Activated CD8-positive, alpha-beta memory T cell treated with anti-CD3 and anti-CD28 coated beads, Interleukin-2, amount 50 U/mL, for 1 hour (primary cell): ENCODE data around the gene CHKB.
"Not testable (repeated sequence)": the region's sequence is repeated elsewhere in the genome, so short reads cannot be mapped to it uniquely, and the experiment has no call there.

Source experiments
- DNase-seq: peaks from one replicate; pipeline ENCODE4 v3.0.0-alpha.2; 2020; ENCODE audit errors: extremely low read depth

CHKB gene

DNA sequence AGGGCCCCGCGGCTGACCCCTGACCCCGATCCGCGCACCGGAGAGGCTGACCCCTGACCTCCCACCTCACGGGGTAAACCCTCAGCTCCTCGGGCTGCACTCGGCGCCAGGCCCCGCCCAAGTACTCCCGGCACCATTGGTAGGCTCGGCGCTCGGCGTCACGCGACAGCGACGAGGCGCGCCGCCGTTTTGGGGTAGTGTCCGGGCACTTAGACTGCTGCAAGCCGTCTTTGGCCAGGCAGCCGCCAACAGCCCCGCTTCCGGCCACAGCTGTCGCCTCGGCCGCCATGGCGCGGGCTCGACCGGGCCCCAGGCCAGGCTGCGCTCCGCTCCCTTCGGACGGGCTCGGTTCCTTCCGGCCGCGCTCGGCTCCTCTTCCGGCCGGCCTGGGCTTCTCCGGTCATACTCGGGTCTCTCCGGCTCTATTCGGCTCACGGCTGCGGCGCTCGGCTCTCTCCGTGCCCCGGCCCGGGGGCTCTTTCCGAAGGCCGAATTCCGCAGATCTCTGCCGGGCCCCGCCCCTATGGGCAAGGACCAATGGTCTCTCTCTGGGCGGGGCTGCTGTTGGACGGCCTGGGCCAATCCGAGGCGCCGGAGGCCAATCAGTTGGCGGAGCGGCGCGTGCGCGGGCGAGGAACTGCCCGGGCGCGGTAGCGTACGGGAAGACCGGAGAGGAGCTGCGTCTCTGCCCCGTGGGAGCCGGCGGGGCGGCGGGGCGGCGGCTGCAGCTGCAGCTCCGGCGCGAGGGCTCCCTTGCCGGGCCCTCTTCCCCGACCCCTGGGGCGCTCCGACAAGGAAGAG, at the start of gene CHKB:
TSS of gene CHKB (minus strand) at position 357 of the 801 bp plus-strand sequence. CDS start at position 289, 68 bp downstream.
- peak; percentile 95 for DNase-seq

GRCh38 chr22:50630376-50630775, 47.7 kb upstream of the CHKB start:
- no peak for DNase-seq

- DNase-seq, result no peak
Measured at GRCh38 chr22:50628543-50629134, 46.0 kb upstream of the CHKB start.

GRCh38 chr22:50627642-50628542, 45.2 kb upstream of the CHKB start, which contains the start of gene ARSA:
Gene ARSA, minus strand, starts transcription at chr22:50628152. Its CDS starts 373 bp downstream, at chr22:50627779.
- peak; percentile 26 for DNase-seq

- no peak for DNase-seq
Measured at GRCh38 chr22:50626850-50627641, 44.4 kb upstream of the CHKB start.

- DNase-seq, result no peak
Measured at GRCh38 chr22:50626314-50626849, 43.7 kb upstream of the CHKB start.

- DNase-seq, result no peak
Measured at GRCh38 chr22:50625568-50626313, 43.1 kb upstream of the CHKB start.

GRCh38 chr22:50625131-50625567, 42.5 kb upstream of the CHKB start:
- DNase-seq, result no peak

DNA sequence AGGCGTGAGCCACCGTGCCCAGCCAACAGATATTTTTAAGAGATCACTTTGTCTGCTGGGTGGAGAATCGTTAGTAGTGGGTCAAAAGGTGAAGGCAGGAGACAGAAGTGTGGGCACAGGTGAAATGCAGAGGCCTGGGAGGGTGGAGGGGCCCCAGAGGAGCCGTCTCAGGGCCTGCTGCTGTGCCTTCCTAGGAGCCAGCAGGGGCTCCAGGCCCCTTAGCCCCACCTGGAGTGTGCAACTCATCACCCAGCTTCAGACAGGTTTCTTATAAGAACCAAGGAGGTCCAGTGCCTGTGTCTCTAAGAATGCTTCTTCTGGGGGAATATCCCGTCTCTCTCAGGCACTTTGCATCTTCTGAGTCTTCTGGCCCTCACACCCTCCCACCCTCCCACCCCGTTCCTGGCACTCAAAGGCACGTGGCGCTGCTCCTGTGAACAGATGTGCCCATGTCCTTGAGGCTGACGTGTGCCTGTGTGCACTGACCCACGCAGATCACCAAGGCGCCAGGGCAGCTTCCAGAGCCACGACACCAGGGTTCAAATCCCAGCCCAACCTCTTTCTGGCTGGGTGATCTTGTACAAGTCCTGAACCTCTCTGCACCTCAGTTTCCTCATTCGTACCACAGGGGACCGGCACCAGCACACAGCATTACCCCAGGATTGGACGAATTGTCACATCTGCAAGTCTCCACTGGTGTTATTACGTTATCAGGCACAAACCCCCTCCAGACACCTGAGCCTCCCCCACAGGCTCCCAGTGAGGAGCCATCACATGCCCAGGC, 41.9 kb upstream of the CHKB start:
- DNase-seq, result no peak

- DNase-seq, result no peak
Measured at GRCh38 chr22:50622723-50623327, 40.2 kb upstream of the CHKB start.

DNA sequence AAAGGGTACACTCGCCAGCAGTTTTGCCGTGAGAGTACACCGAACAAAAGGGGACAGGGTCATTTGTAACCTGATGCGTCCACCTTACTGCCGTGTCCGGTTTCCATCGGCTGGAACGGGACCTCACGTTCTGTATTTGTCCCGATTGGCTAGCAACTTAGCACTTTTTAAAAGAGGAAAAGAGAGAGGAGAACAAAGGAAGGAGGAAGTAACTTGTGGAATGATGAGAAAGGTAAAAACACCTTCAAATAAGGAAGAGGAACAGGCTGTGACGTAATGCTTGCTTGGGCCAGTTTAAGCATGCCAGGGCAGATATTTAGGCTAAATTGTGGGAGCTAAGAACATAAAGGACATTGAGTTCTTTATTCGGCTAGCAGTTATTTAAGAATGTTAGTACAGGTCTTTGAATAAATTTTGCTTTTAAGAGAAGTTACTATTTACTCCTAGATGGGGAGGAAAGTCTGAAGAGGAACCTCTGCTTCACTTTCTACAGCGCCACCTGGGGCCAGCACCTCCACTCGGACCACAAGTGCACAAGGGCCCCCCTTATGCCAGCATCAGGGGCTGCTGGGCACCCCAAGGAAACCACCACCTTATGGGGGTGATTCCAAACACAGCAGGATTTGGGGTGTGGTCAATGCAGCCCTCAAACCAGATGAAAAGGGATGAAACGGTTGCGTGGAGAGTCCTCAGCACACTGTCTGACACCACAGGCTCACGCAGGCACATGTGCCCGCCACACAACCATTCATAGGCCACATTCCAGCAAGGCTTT, 39.5 kb upstream of the CHKB start:
- DNase-seq, result no peak

GRCh38 chr22:50621356-50621880, 38.8 kb upstream of the CHKB start:
- DNase-seq, result peak; percentile 29

DNA sequence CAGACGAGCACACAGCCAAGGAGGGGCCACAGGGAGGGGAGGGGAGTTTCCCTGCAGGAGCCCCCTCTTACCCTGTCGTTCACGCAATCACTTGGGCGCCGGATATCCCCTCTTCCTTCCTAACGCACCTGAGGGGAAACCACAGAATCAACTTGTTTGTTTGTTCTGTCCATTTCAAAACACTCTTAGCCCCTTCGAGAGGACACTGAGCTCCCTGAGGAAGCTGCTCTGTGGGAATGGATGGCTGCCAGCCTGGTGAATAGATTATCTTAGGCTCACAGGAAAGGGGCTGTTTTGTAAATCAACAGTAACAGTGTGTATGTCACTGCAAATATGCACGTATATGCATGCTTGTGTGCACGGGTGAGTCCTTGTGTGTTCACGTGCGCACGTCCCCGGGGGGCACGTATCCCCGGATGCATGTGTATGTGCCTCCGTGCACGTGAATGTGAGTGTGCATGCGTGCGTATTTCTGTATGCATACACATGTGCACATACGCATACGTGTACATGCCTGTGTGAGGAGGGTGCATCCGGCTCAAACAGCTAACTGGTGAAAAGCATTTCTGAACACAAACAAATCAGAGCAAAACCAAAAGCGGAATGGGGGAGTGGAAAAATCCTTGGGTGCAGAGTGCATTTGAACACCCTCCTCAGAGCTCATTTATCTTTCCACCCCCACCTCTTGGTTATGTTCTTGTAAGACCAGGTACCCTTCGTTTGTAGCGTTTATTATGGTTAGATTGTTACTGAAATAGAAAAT, 38.1 kb upstream of the CHKB start:
- peak; percentile 79 for DNase-seq

DNA sequence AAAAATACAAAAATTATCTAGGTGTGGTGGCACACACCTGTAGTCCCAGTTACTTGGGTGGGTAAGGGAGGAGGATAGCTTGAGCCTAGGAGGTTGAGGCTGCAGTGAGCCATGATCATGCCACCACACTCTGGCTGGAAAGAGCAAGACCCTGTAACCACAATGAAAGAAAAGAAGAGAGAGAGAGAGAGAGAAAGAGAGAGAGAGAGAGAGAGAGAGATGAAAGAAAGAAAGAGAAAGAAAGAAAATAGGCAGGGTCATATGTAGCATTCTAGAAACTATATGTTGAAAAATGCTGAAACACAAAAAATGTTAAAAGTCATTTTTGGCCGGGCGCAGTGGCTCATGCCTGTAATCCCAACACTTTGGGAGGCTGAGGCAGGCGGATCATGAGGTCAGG, 31.6 kb upstream of the CHKB start:
- DNase-seq, result not testable (repeated sequence)

GRCh38 chr22:50613291-50613981, 30.8 kb upstream of the CHKB start:
- no peak for DNase-seq

DNA sequence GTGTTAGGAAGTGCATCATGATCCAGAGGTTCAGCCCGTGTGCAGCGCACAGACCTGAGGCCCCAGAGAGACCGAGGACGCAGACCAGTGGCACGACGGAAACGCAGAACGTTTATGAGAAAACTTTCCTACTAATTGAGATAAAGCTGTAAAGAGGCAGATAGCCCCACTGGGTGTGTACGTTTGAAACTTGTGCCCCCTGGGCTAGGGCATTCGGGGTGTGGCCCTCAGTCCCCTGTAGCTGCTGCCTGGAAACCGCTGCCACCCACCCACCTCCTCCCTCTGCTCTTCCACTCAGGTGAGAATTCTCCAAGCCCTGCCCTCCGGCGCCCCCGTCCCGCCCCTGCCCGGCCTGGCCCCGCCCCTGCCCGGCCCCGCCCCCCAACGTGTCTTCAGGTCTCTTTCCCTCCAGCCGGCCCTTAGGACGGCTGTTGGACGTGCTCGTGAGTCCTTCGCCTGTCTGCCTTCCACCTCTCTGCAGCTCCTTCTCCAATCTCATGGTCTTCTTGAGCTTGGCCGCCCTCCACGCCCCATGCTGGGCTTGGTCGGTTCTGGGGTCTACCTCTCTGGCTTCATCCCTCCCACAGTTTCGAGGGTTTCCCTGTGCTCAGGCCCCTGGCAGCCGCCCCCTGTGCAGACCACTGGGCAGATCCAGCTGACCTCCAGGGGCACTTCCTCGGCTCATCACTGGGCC, 30.0 kb upstream of the CHKB start:
- no peak for DNase-seq
